GM18498 (cell line): ENCODE data around the gene ZNF44.
"Not testable (repeated sequence)": the region's sequence is repeated elsewhere in the genome, so short reads cannot be mapped to it uniquely, and the experiment has no call there.

Source experiments
- ATAC-seq: cut with Tn5 transposase; IDR thresholded peaks from one replicate; pipeline ENCODE4 v1.9.1; 2021; ENCODE audit warnings: mild to moderate bottlenecking, moderate library complexity; ENCODE audit not compliant: unreplicated experiment

ZNF44 gene

DNA sequence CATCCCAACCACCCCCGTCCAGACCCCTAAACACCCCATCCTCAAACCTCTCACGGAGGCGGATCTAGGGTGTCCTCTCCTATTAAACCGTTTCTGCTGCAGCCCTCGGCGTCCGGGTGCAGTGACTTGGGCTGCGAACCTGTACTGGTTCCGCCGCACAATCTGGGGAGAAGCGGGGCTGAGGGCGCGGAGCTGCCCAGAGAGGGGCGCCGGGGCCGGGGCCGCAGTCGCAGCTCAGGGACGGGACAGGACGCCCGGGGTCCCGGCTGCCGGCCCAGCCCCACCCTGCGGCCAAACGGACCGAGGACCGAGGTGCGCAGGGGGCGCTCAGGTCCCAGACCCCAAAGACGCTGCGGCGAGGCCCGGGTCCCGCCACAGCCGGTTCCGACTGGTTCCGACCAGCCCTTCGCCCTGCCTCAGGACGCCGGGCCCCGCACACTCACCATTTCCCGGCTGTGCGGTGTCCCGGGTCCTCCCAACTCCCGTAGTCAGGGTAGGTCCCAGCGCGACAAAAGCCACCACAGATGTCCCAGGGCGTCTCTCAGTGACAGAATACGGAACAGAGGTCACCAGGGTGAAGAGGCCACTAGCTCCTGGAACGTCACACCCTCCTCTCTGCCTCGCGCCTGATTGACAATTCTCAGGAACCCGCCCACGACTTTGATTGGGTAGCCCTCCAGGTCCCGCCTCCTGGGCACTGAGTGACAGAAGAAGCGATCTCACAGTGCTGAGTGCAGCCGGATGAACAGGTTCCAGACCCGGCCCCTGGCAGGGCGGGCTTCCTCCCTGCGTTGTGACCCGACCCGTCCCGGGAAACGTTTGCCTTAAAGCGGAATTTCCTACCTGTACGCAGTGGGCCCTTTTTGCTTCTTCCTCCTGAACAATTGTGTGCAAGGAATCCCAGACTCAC is at the start of gene ZNF44:
Gene ZNF44 (minus strand): TSS at position 635 of the 910 bp plus-strand sequence. CDS start 189 bp downstream, at position 446.
- ATAC-seq, result peak; percentile 92

DNA sequence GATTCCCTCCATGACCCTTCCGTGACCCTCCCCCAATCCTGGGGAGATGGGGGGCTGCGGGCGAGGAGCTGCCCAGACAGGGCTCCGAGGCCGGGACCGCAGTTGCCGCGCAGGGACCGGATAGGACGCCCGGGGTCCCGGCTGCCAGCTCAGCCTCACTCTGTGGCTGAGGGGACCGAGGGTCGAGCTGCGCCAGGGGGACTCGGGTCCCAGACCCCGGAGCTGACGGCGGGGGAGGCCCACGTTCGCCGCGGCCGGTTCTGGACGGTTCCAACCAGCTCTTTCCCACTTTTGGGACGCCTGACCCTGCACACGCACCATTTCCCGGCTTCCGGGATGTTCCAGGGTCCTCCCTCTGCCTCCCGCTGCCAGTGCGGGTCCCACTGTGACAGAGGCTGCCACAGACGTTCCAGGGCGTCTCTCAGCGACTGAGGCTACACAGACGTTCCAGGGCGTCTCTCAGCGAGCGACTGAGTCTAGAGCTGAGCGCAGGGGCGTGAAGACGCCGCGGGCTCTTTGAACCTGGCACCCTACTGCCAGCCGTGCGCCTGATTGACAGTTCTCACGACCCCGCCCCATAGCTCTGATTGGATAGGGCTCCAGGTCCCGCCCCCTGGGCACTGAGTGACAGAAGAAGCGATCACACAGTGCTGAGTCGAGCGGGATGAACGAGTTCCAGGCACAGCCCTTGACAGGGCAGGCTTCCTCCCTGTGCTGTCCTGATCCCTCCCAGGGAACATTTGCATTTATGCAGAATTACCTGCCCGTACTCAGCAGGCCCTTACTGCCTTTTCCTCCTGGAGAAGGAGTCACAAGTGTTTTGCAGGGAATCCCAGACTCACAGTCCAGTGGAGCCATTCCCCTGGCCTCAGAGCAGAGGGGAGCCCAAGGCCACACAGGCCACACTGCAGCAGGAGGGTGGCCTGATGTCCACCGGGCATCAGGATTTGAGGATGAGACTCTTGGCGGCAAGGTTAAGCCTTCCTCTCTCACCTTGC is 38.8 kb upstream of the ZNF44 start, which contains the start of gene ZNF563:
Gene ZNF563 (minus strand): TSS at position 472 of the 998 bp plus-strand sequence. CDS start 151 bp downstream, at position 321.
- ATAC-seq, result peak; percentile 93

DNA sequence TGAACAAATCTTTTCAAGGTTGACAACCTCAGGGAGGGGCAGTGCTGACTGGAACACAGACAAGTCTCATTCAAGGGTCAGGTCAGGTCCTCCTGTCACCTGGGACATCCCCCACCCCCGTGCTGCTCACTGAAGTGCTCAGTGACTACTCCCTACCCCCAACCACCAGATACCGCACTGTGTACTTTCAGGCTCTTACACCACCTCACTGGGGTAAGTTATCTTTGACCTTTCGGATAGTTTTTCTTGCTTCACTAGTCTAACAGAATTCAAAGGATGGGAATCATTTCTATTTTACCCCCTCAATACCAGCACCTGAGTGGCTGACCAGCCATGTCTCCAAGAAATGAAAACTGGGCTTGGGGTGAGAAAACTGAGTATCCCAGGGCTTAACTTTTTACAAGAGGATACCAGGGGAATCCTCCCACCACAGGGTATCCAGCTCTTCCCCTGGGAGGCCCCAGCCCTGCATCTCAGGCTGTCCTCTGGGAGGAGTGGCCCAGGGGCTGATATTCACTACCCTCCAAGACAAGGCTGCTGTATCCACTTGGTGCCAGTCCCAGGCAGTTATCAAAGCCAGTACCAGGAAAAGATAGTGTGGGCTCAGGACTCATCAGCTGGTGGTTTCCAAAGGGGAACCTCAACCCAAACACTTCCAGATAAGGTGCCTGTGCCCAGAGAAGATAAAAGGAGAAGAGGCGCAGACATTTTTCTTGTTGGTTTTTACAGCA is 36.7 kb upstream of the ZNF44 start:
- ATAC-seq, result no peak

DNA sequence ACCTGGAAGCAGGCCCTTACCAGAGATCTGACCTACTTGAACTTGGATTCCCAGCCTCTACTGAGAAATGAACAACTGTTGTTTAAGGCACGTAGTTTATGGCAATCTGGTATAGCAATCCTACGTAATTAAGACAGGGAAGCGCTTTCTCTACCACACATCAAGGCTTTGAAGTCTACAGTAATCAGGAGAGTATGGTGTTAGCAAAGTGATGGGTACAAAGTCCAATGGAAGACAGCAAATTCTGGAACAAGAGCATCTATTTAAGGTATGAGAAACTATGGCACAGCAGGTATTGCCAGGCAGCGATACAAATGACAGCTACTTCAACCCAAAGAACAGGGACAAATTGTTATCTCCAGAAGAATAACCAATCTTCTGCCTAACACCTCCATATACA is 35.7 kb upstream of the ZNF44 start:
- no peak for ATAC-seq

DNA sequence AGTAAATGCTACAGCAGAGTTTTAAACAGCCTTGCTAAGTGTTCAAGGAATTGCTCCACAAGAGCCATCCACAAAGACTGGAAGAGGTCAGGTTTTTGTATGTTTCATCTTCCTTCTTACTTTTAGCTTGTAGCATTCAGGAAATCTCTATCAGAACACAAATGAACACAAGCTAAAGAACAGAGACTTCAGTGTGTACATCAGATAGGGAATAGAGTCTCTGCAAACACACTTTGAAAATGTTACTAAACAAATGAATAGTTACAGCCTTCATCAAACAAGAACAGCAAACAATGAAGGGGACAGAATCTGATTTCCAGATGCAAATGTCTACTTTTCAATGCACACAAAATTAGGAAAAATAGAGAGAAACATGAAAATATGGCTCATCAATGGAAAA is 31.0 kb upstream of the ZNF44 start:
- ATAC-seq, result no peak

DNA sequence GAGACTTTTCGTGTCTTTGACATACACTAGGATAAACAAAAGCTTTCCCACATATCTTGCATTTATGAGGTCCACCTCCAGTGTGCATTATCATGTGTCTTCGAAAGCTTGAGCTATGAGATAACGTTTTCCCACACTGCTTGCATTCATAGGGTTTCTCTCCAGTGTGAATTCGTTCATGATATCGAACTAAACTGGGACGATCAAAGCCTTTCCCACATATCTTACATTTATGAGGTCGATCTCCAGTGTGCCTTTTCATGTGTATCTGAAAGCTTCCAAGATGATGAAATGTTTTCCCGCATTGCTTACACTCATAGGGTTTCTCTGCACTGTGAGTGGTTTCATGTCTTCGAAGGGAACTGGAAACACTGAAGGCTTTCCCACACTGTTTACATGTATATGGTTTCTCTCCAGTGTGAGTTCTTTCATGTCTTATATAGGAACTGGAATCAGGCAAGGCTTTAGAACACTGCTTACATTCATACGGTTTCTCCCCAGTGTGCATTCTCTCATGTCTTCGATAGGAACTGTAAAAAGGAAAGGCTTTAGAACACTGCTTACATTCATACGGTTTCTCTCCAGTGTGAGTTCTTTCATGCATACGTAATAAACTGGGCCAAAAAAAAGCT is 24.2 kb upstream of the ZNF44 start:
- ATAC-seq, result no peak

DNA sequence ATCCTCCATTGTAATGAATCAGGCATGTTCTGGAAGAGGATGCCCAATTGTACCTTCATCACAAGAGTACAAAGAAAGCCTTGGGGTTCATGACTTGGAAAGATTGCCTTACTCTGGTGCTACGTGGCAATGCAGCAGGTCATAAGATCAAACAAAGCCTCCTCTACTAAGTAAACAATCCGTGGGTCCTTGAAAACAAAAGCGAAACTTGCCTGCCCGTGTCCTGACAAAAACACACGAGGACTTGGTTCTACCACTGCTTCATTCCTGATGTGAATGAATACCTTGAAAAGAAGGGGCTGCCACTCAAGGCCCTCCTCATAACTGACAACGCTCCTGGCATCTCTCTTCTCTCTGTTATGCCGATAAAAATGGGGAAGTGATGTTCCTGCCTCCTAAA is 19.9 kb upstream of the ZNF44 start:
- ATAC-seq, result no peak

DNA sequence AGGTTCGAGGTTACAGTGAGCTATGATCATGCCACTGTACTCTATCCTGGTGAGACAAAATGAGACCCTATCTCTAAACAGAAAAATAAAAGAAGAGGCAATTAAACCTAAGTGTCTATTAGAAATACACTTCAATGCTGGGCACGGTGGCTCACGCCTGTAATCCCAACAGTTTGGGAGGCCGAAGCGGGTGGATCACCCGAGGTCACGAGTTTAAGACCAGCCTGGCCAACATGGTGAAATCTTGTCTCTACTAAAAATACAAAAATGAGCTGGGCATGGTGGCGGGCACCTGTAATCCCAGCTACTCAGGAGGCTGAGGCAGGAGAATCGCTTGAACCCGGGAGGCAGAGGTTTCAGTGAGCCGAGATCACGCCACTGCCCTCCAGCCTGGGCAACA is 14.2 kb upstream of the ZNF44 start:
- not testable (repeated sequence) for ATAC-seq

DNA sequence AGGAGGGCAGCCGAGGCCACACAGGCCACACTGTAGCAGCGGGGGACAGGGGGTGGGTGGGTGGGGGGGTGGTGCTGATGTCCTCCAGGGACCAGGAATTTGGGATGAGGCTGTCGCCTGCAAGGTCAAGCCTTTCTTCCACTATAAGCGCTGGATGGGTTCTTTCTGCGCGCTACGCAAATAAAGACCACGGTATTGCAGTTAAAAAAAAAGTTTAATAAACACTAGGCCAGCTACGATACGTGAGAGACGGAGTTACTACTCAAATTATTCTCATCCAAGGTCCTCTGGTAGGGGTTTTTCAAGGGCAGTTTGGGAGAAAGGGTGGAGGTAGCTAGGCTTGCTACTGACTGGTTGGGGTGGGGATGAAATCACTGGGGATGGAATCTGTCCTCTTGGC is 508 bp upstream of the ZNF44 start:
- peak; percentile 7 for ATAC-seq

DNA sequence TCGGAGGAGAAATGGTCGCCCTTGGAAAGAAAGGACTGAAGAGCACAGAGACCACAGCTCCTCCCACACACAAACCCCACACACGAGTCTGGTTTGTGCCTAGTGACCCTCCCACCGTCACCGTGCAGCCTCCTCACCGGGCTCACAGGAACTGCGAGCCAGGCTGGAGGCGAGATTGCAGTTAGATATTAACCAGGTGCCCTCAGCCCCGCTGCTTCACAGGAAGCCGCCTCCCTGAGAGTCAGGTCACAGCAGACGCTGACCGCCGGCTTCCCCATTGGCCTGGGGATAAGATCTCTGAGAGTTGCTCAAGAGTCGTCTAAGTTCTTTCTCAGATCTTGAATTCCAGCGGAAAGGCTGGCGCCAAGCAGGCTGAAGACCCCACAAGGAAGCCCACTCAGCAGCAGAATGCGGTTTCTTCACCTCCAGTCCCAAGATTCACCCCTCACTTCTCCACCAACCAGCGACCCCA is 870 bp downstream of the ZNF44 start:
- peak; percentile 53 for ATAC-seq

DNA sequence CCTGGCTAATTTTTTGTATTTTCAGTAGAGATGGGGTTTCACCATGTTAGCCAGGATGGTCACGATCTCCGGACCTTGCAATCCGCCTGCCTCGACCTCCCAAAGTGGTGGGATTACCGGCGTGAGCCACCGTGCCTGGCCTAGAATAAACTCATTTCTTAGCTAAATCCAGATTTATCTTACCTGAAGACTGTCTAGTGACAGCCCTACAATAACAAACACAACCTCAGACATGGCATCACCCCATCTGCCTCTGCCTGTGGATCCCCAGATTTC is 5.0 kb downstream of the ZNF44 start:
- no peak for ATAC-seq

DNA sequence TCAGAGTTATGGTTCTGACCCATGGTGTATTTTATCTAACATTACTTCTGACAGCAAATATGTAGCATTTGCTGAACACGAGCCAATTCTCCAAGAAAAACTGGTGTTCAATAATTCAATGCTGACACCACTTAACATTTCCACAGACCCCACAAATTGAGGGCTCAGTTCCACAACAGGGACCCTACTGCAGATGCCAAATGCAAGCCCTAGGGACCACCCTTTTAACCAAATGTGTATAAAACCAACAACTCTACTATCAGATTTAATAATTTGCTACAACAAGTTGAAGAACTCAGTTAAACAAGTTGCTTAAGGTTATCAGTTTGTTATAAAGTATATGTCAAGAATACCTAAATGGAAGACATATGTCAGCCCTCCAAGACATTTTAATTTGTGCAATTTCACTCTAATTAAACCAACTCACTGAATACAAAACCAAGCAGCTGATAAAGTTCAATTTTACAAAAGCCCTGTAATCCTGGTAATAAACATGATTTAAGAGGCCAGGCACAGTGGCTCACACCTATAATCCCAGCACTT is 6.7 kb downstream of the ZNF44 start:
- ATAC-seq, result no peak

DNA sequence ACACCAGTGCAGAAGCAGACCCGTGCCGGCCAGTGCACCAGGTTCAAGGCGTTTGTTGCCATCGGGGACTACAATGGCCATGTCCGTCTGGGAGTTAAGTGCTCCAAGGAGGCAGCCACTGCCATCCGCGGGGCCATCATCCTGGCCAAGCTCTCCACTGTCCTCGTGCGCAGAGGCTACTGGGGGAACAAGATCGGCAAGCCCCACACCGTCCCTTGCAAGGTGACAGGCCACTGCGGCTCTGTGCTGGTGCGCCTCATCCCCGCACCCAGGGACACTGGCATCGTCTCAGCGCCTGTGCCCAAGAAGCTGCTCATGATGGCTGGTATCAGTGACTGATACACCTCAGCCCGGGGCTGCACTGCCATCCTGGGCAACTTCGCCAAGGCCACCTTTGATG is 10.1 kb downstream of the ZNF44 start:
- no peak for ATAC-seq

DNA sequence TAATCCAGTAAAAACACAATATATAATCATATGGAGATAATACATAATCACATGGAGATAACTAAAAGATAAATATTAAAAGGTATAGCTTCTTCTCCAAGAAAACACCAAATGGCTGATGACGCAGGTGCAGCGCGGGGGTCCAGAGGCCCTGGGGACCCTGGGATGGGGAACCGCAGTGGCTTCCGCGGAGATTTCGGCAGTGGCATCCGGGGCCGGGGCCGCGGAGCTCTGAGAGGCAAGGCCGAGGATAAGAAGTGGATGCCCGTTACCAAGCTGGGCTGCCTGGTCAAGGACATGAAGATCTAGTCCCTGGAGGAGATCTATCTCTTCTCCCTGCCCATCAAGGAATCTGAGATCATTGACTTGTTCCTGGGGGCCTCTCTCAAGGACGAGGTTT is 10.5 kb downstream of the ZNF44 start:
- ATAC-seq, result no peak

DNA sequence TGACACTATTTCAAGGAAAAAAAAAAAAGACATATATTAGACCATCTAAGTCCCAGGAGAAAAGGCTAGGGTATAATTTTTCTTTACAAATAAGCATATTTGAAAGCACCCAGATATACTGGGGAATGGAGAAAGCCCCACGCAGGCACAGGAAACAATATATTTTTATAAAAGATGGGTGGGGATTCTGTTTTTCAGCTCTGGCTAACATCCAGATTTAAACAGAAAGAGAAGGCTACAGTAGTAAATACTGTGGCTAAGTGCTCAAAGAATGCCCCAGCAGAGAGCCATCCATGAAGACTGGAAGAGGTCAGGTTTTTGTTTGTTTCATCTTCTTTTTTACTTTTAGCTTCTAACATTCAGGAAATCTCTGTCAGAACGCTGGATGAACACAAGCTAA is 16.0 kb downstream of the ZNF44 start:
- no peak for ATAC-seq

DNA sequence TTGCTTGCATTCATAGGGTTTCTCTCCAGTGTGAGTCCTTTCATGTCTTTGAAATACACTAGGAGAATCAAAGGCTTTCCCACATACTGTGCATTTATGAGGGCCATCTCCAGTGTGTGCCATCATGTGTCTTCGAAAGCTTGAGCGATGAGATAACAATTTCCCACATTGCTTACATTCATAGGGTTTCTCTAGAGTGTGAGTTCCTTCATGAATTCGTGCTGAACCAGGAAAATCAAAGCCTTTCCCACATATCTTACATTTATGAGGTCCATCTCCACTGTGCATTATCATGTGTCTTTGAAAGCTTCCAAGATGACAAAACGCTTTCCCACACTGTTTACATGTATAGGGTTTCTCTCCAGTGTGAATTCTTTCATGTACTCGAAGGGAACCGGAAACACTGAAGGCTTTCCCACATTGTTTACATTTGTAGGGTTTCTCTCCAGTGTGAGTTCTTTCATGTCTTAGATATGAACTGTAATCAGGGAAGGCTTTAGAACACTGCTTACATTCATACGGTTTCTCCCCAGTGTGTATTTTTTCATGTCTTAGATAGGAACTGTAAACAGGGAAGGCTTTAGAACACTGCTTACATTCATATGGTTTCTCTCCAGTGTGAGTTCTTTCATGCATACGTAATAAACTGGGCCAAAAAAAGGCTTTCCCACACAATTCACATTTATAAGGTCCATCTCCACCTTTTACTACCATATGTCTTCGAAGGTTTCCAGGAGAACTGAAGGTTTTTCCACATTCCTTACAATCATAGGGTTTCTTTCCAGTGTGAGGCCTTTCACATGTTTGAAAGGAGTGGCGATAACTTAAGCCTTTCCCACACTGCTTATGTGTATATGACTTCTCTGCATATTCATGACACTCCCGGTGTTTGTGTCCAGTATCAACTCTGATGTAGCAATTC is 21.4 kb downstream of the ZNF44 start:
- no peak for ATAC-seq

DNA sequence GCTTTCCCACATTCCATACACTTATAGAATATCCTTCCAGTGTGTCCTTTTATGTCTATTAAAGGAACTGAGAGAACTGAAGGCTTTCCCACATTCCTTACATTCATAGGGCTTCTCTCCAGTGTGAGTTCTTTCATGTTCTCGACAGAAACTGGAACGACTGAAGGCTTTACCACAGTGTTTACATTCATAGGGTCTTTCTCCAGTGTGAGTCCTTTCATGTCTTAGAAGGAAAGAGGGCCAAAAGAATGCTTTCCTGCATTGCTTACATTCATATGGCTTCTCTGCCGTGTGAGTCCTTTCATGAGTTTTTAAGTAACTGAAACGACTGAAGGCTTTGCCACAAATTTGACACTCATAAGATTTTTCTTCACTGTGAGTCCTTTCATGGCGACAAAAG is 22.3 kb downstream of the ZNF44 start:
- ATAC-seq, result no peak

DNA sequence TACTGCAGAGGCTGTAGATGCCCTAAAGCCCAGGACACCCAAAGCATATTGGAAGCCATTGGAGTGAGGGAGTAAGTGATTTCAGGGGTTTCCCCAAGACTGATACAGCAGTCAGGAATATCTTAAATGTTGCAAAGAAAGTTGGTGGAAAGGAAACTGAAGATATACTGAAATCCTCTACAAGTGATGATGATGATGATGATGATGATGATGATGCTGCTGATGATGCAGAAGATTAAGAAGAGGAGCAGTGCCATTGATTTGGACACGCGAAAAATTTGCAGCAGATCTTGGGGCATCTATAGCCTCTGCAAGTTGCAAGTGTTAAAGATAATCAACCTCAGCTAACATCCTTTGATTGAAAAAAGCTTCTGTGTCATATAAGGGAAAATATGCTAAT is 23.8 kb downstream of the ZNF44 start:
- no peak for ATAC-seq
